Transverse colon (tissue), 4 donors: Measurements from ENCODE around the gene IER5. TPM values are rescaled to one million over a fixed set of nuclear protein-coding genes. Genes with fewer than 3 reads are reported as not detected.

Experiments used
- DNase-seq: peaks from one replicate; pipeline ENCODE4 v3.0.0-alpha.2; 2019
- H3K27ac ChIP-seq, 4 donors: fragments of 200-600 bp; sonication (generic); 2 replicates each; pipeline ENCODE4 v1.5.1; 2016 to 2018; ENCODE audit warnings: inconsistent platforms in 4 of 4
- H3K27me3 ChIP-seq: fragments of 200-600 bp; sonication (generic); 2 replicates; pipeline ENCODE4 v1.5.1; 2017; ENCODE audit warnings: inconsistent platforms
- H3K36me3 ChIP-seq, 4 donors: fragments of 200-600 bp; sonication (generic); 2 replicates each; pipeline ENCODE4 v1.5.1; 2017 to 2019; ENCODE audit warnings: inconsistent platforms in 4 of 4
- H3K4me1 ChIP-seq, 4 donors: fragments of 200-600 bp; sonication (generic); 2 replicates each; pipeline ENCODE4 v1.5.1; 2017 to 2020; ENCODE audit warnings: inconsistent platforms in 4 of 4
- H3K4me3 ChIP-seq, 4 donors: fragments of 200-600 bp; sonication (generic); 1 replicate in 1 of 4; 2 replicates in 3 of 4; pipeline versions ENCODE4 v1.5.1 to v1.6.1; 2017 to 2019; ENCODE audit warnings: inconsistent platforms in 4 of 4
- H3K9me3 ChIP-seq, 2 donors: fragments of 200-600 bp; sonication (generic); 2 replicates each; pipeline ENCODE4 v1.5.1; 2017 to 2019; ENCODE audit warnings: inconsistent platforms in 2 of 2
- EP300 ChIP-seq: sonication (generic); formaldehyde crosslinking; IDR thresholded peaks from one replicate; pipeline ENCODE4 v1.6.1; 2017; ENCODE audit warnings: antibody characterized with exemption, low read depth
- POLR2A ChIP-seq: fragments of 450-650 bp; IDR thresholded peaks from one replicate; pipeline ENCODE4 v1.6.1; 2016; ENCODE audit warnings: antibody characterized with exemption, mild to moderate bottlenecking, moderate library complexity
- POLR2AphosphoS5 ChIP-seq, 3 donors: sonication (generic); formaldehyde crosslinking; IDR thresholded peaks; one replicate each; pipeline ENCODE4 v1.6.1; 2016; ENCODE audit warnings: antibody characterized with exemption in 3 of 3
- WGBS, 2 donors: methylation state at CpG; one replicate each; pipeline ENCODE4 v1.1.5; 2018; ENCODE audit warnings: low coverage in 1 of 2; 5-methylcytosine and 5-hydroxymethylcytosine counted together
- in situ Hi-C, 4 donors: fragments of 200-750 bp; cut with MboI; loops; one replicate each; pipeline versions ENCODE4 v1.15.0 to v1.15.1; 2017; ENCODE audit warnings: low sequenced_read_pairs in 3 of 4, low pct_ligation_motif_present in 1 of 4, low pct_unique_long_range_greater_than_20kb in 1 of 4
- intact Hi-C: fragments of 100-400 bp; cut with DNase I; formaldehyde crosslinking; loops from one replicate; pipeline ENCODE4 v1.15.1; 2023; ENCODE audit warnings: low total_unique reads
- total RNA-seq, 4 donors: library from RNA; depleted of rRNA; stranded (reverse); fragments of >200 nt; gene quantifications; one replicate each; pipeline ENCODE4 v1.1.0, GENCODE V29; 2016
- TF ChIP-seq, protein P1 (sequence below), 5 experiments: fragments of 200-600 bp in 3 of 5; fragments of 450-650 bp in 2 of 5; sonication (generic) in 3 of 5; IDR thresholded peaks; 1 replicate in 2 of 5; 2 replicates in 3 of 5; pipeline ENCODE4 v1.5.1; 2016 to 2017; ENCODE audit warnings: antibody characterized with exemption in 5 of 5, inconsistent platforms in 3 of 5, mild to moderate bottlenecking in 2 of 5, moderate library complexity in 1 of 5

Gene IER5
- total RNA-seq, 4 donors from 2014 or later, result 12.1 to 40.3 (median 16.5) TPM

DNA sequence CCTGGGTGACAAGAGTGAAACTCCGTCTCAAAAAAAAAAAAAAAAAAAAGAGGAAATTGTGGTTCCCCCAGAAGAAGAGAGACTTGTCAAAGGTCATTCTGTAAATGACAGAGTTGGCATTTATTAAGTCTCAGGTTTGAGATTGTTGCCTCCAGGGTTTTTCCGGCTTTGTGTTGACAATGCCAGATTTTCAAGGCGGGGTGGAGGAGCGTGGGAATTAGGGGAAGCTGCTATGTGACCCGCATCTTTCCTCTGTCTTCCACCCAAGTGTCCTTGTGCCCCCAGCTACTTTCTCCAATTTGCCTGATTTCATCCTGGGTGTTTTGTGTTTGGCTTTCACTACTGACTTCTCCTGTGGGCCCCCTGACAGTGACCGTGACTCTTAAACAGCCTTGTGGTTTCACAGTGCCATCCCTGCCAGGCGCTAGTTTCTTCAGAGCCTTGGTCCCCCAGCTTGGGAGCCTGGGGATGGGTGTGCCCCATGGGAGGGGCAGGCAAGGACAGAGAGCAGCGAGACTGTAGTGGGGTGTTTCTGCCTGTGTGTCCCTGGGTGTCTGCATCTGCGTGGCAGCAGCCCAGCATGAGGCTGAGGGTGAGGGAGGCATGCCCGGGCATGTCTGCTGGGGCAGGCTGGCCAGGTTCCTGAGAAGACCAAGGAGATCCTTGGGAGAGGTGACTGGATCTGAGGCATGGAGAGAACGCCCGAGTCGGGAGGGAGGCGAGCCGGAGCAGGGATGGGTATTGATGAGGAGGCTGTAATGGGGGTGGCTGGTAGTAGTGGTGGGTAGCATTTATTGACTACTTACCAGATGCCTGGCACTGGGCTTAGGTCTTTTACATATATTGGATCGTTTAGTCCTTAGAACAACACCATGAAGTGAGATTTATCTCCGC lies 46.3 kb downstream of the IER5 start:
- Histone ChIP-seq H3K36me3 (no peaks in the 10 kb centered on the region), H3K4me1 (peaks cover 16 to 30% (median 21%) of the 10 kb centered on the region in 4 donors), H3K27ac (peak overlapping the region; percentile 54 to 73 (median 66)), H3K4me3 (no peak overlapping the region), H3K9me3 (no peaks in the 10 kb centered on the region), H3K27me3 (no peaks in the 10 kb centered on the region)
- DNase-seq, result peak; percentile 62
- TF ChIP-seq POLR2AphosphoS5 (IDR thresholded peaks at IDR 0.05), result peak in 1 of 3 donors; percentile 40
- TF ChIP-seq, protein P1, sequence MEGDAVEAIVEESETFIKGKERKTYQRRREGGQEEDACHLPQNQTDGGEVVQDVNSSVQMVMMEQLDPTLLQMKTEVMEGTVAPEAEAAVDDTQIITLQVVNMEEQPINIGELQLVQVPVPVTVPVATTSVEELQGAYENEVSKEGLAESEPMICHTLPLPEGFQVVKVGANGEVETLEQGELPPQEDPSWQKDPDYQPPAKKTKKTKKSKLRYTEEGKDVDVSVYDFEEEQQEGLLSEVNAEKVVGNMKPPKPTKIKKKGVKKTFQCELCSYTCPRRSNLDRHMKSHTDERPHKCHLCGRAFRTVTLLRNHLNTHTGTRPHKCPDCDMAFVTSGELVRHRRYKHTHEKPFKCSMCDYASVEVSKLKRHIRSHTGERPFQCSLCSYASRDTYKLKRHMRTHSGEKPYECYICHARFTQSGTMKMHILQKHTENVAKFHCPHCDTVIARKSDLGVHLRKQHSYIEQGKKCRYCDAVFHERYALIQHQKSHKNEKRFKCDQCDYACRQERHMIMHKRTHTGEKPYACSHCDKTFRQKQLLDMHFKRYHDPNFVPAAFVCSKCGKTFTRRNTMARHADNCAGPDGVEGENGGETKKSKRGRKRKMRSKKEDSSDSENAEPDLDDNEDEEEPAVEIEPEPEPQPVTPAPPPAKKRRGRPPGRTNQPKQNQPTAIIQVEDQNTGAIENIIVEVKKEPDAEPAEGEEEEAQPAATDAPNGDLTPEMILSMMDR (IDR thresholded peaks at IDR 0.05), result no peak
- 56 to 57% methylated on average over 4 to 17 of the region's 17 CpGs for WGBS, 2 donors
- intact Hi-C loops, result no loop called here
- in situ Hi-C loops, result loop anchor here in 2 of 4 donors (10.0 to 25.0 kb wide), 2 partner anchors 97 to 100 kb away; partner anchors contain the start of gene MR1 (in 2 of the 2)

DNA sequence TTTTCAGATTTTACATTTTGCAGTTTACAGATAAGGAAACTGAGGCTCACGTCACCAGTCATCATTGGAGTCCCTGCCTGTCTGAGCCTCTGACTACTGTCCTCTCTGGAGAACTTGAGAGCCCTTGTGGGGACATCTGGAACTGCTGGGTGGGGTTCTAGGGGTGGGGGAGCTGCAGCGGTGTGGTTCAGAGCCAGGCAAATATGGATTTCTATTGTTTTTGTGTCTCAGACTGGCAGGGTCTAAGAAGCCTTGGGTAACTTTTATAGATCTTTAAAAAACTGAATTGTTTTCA lies 46.9 kb downstream of the IER5 start:
- WGBS, 2 donors, result 68% methylated on average over 2 of the region's 2 CpGs; no CpG with 5 or more reads in 1 of the 2 donors
- intact Hi-C loops (no loop called here), in situ Hi-C loops (loop anchor here in 2 of 4 donors (10.0 to 25.0 kb wide), 2 partner anchors 98 to 101 kb away; partner anchors contain the start of gene MR1 (in 2 of the 2))
- DNase-seq, result no peak
- peaks cover 12 to 25% (median 20%) of the 10 kb centered on the region in 4 donors for H3K4me1 ChIP-seq
- no peaks in the 10 kb centered on the region for H3K9me3 ChIP-seq
- H3K27ac ChIP-seq, result peak overlapping the region; percentile 54 to 73 (median 66)
- H3K36me3 ChIP-seq, result no peaks in the 10 kb centered on the region
- no peak overlapping the region for H3K4me3 ChIP-seq
- H3K27me3 ChIP-seq, result no peaks in the 10 kb centered on the region
- TF ChIP-seq EP300, result no peak
- TF ChIP-seq POLR2AphosphoS5 (IDR thresholded peaks at IDR 0.05), result no peak
- TF ChIP-seq, protein P1 (IDR thresholded peaks at IDR 0.05), result peak in 4 of 5 experiments; percentile 29 to 40 (median 35)
- no peak for TF ChIP-seq POLR2A

DNA sequence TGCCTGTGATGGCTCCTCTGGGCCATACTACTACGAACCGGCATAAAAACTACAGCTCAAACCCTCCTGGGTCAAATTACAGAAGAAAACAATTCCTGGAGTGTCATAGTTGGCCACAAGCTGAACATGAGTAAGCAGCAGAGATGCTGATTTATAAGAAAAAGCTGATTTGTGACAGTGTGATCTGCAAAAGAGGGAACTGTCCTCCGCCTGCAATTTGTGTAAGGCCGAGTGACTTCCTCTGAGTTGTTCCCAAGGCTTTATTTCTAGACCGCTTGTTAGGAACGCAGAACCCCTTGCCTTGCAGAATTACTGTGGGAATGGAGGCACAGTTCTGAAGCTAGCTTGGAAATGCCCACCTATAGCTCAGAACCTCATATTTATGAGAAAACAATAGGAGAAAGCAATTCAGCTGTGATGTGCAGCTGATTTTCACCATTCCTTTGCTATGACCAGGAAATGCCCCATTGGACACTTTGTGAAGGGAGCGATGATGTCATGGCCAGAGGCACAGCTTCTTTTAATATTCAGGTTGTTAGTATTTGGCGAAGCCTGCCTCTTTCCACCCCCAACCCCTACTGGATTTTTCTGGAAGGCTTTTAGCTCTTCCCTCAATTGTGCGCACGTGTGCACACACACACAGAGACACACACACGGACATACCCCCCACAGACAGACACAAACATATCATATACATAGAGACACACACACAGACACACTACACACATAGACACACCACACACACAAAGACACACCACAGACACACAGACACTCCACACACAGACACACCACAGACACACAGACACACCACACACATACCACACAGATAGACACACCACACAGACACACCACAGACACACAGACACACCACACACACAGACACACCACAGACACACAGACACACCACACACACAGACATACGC lies 47.6 kb downstream of the IER5 start:
- Histone ChIP-seq H3K9me3 (no peaks in the 10 kb centered on the region), H3K27me3 (no peaks in the 10 kb centered on the region), H3K36me3 (no peaks in the 10 kb centered on the region), H3K4me3 (no peak overlapping the region), H3K27ac (peak overlapping the region; percentile 54 to 73 (median 66)), H3K4me1 (peaks cover 12 to 25% (median 20%) of the 10 kb centered on the region in 4 donors)
- TF ChIP-seq POLR2A, result no peak
- TF ChIP-seq, protein P1 (IDR thresholded peaks at IDR 0.05), result no peak
- no peak for TF ChIP-seq POLR2AphosphoS5 (IDR thresholded peaks at IDR 0.05)
- no peak for TF ChIP-seq EP300
- intact Hi-C loops (no loop called here), in situ Hi-C loops (loop anchor here in 2 of 4 donors (10.0 to 25.0 kb wide), 2 partner anchors 99 to 101 kb away; partner anchors contain the start of gene MR1 (in 2 of the 2))
- DNase-seq, result no peak
- 75 to 80% methylated on average over 8 to 12 of the region's 12 CpGs for WGBS, 2 donors

DNA sequence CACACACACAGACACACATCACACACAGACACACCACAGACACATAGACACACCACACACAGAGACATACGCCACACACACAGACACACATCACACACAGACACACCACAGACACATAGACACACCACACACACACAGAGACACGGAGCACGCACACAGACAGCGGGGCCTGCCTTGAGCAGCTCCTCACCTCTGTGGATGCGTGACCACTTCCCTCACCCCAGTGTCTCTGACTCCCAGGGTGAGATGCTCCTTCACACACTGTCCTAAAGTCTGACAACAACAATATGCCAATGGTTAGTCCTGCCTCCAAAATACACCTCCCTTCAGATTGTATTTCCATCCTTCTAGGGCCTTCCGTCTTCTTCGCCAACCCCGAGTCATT lies 48.2 kb downstream of the IER5 start:
- Histone ChIP-seq H3K9me3 (no peaks in the 10 kb centered on the region), H3K4me3 (no peak overlapping the region), H3K27ac (no peak overlapping the region), H3K27me3 (no peaks in the 10 kb centered on the region), H3K36me3 (no peaks in the 10 kb centered on the region), H3K4me1 (peaks cover 12 to 25% (median 21%) of the 10 kb centered on the region in 4 donors)
- 91 to 95% methylated on average over 3 to 8 of the region's 8 CpGs for WGBS, 2 donors
- in situ Hi-C loops (loop anchor here in 2 of 4 donors (10.0 to 25.0 kb wide), 2 partner anchors 99 to 102 kb away; partner anchors contain the start of gene MR1 (in 2 of the 2)), intact Hi-C loops (no loop called here)
- DNase-seq, result no peak
- TF ChIP-seq EP300 (no peak), POLR2AphosphoS5 (IDR thresholded peaks at IDR 0.05) (no peak), POLR2A (no peak)
- TF ChIP-seq, protein P1 (IDR thresholded peaks at IDR 0.05), result no peak
